Stimulated activated effector memory CD8-positive, alpha-beta T cell treated with anti-CD3 and anti-CD28 coated beads, Interleukin-12 subunit alpha, Interleukin-12 subunit beta, amount 100 ng/mL, for 72 hours (primary cell): ENCODE results near the gene FAM181B.
"Not testable (repeated sequence)": the region's sequence is repeated elsewhere in the genome, so short reads cannot be mapped to it uniquely, and the experiment has no call there.

Experiments
- ATAC-seq: fragments of 150-1000 bp; cut with Tn5 transposase; 2 replicates; pipeline ENCODE4 v1.10.0; 2021
- DNase-seq, 2 donors: peaks; one replicate each; pipeline ENCODE4 v3.0.0; 2021 to 2022; ENCODE audit warnings: low spot score in 2 of 2
- H3K27ac Mint-ChIP-seq: one replicate; pipeline ENCODE4 v1.8.0; 2022; ENCODE audit warnings: mild to moderate bottlenecking, mixed read lengths
- H3K36me3 Mint-ChIP-seq: one replicate; pipeline ENCODE4 v1.8.0; 2022; ENCODE audit warnings: mild to moderate bottlenecking, mixed read lengths
- H3K4me1 Mint-ChIP-seq: one replicate; pipeline ENCODE4 v1.8.0; 2022; ENCODE audit warnings: mixed read lengths
- H3K4me3 Mint-ChIP-seq: one replicate; pipeline ENCODE4 v1.8.0; 2022; ENCODE audit warnings: mild to moderate bottlenecking, mixed read lengths
- H3K9me3 Mint-ChIP-seq: one replicate; pipeline ENCODE4 v1.8.0; 2022; ENCODE audit warnings: mixed read lengths

Gene FAM181B

GRCh38 chr11:82718821-82719220 is 14.8 kb downstream of the FAM181B start:
- H3K9me3 Mint-ChIP-seq, result no peaks in the 10 kb centered on the region
- no peak overlapping the region for H3K4me3 Mint-ChIP-seq
- no peak for DNase-seq
- no peak overlapping the region for H3K27ac Mint-ChIP-seq
- no peak for ATAC-seq
- H3K36me3 Mint-ChIP-seq, result no peaks in the 10 kb centered on the region
- H3K4me1 Mint-ChIP-seq, result no peaks in the 10 kb centered on the region

DNA sequence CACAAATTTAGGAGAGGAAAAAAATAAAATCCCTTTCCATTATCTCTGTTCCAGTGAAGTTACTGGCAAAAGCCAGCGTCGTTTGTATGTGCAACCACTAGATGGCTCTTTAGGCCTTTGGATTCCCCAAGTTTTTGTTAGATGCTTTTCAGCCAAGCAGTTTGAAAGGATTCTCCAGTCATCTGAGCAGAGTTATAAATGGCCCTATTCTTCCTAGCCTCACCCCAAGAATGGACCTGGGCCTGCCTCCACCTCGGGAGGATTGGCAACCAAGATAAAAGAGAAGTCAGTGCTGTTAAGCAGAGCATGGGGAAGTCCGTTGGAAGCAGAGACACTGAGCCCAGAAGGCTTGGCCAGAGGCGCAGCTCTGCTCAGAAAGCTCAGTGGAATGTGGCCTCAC is 15.4 kb downstream of the FAM181B start:
- Mint-ChIP-seq H3K4me3 (no peak overlapping the region), H3K9me3 (no peaks in the 10 kb centered on the region), H3K27ac (no peak overlapping the region), H3K36me3 (no peaks in the 10 kb centered on the region), H3K4me1 (no peaks in the 10 kb centered on the region)
- no peak for DNase-seq
- ATAC-seq, result no peak

DNA sequence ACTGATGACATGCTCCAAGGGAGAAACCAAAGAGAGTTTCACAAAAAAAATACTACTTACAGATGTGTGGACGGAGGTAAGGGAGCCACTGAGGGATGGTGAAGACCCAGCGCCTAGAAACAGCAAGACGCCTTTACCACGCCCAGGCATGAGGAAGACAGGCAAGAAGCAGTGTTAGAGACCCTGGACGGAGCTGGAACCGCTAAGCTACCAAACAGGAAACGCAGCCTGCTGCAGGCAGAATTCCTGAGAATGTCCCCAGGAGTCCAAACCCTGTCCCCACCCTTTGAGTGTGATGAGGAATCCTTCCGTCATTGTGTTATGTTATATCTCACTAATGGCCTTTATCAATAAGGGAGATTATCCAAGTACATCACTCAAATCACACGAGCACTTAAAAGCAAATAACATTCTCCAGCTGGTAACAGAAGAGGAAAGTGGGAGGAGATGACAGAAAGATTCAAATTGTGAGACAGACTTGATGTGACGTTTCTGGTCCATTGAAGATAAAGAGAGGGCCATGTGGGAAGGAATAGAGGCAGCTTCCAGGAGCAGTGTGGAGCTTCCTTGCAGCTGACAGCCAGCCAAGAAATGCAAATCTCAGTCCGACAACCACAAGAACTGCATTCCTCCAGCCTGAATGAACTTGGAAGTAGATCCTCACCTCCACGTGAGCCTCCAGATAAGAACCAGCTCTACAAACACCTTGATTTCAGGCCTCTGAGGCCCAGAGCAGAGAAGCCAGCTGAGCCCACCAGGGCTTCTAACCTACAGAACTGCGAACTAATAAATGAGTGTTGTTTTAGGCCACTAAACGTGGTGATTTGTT is 19.1 kb downstream of the FAM181B start:
- Mint-ChIP-seq H3K4me1 (no peaks in the 10 kb centered on the region), H3K27ac (no peak overlapping the region), H3K36me3 (no peaks in the 10 kb centered on the region), H3K4me3 (no peak overlapping the region), H3K9me3 (no peaks in the 10 kb centered on the region)
- no peak for ATAC-seq
- no peak for DNase-seq

DNA sequence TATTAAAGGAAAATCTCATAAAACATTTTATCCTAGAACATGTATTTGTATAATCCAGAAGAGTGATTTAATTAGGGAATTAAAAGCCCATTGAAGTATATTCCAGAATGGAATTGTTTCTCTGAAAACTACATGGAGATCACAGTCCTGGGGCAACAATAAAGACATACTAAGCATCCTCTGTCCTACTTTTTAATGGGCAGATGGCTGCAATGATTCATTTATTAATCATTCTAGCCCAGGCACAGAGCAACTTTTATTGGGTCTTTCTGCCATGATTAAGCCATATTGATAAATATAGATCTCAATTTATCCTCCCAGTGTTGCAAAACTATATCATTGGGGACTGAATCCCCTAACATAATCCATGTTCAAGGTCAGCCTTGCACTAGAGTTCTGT is 22.0 kb downstream of the FAM181B start:
- Mint-ChIP-seq H3K4me1 (no peaks in the 10 kb centered on the region), H3K9me3 (no peaks in the 10 kb centered on the region), H3K36me3 (no peaks in the 10 kb centered on the region), H3K27ac (no peak overlapping the region), H3K4me3 (no peak overlapping the region)
- DNase-seq (no peak), ATAC-seq (no peak)

GRCh38 chr11:82703796-82704195 is 29.9 kb downstream of the FAM181B start:
- no peaks in the 10 kb centered on the region for H3K4me1 Mint-ChIP-seq
- DNase-seq, result no peak
- no peak for ATAC-seq
- no peak overlapping the region for H3K27ac Mint-ChIP-seq
- H3K36me3 Mint-ChIP-seq, result no peaks in the 10 kb centered on the region
- H3K4me3 Mint-ChIP-seq, result no peak overlapping the region
- H3K9me3 Mint-ChIP-seq, result no peaks in the 10 kb centered on the region

DNA sequence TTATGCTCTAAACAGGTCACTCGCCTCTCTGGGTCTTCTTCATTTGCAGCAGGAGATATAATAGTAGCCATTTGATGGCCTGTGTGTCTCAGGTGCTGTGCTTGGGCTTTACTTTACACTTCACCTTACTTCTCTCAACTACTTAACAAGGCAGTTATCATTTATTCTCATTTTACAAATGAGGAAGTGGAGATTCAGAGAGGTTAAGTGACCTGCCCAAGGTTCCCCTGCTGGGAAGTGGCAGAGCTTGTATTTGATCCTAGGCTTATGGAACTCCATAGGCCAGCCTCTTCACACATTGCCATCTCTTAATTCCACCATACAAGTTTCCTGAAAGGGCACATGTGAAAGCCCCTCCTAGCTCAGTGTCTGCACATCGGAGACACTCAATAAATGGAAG is 30.4 kb downstream of the FAM181B start:
- H3K4me1 Mint-ChIP-seq, result no peaks in the 10 kb centered on the region
- no peaks in the 10 kb centered on the region for H3K9me3 Mint-ChIP-seq
- DNase-seq (no peak), ATAC-seq (no peak)
- no peak overlapping the region for H3K4me3 Mint-ChIP-seq
- H3K27ac Mint-ChIP-seq, result no peak overlapping the region
- H3K36me3 Mint-ChIP-seq, result no peaks in the 10 kb centered on the region

DNA sequence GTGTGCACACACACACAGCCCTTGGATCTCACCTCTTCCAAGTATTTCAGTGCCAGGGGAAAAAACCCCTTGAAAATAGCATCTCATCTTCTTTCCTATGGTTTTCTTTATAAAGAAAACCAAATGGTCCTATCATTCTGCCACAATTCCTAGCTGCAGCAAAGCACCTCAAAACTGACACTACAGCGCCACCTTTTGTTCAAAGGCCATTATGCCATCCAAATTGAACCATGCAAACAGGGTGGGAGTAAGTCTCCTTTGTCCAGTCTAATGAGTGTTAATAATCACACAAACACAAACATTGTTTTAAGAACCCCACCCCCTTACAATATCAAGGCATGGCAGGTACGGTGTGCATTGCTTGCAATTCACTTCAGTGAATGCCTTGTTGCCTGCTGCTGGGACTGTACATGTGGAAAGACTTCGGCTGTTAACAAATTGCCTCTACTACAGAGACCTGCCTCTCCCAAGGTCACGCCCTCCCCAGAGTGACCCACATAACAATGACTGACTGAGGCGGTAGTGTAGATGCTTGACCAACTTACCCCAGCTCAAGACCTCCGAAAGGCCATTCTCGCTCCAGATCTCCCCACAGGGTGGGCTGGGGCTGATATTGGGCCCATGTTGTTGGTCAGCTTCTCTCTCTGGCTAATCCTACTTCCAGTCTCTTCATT is 31.7 kb downstream of the FAM181B start:
- H3K36me3 Mint-ChIP-seq, result no peaks in the 10 kb centered on the region
- no peaks in the 10 kb centered on the region for H3K9me3 Mint-ChIP-seq
- no peaks in the 10 kb centered on the region for H3K4me1 Mint-ChIP-seq
- H3K27ac Mint-ChIP-seq, result no peak overlapping the region
- DNase-seq, result no peak
- no peak for ATAC-seq
- H3K4me3 Mint-ChIP-seq, result no peak overlapping the region

DNA sequence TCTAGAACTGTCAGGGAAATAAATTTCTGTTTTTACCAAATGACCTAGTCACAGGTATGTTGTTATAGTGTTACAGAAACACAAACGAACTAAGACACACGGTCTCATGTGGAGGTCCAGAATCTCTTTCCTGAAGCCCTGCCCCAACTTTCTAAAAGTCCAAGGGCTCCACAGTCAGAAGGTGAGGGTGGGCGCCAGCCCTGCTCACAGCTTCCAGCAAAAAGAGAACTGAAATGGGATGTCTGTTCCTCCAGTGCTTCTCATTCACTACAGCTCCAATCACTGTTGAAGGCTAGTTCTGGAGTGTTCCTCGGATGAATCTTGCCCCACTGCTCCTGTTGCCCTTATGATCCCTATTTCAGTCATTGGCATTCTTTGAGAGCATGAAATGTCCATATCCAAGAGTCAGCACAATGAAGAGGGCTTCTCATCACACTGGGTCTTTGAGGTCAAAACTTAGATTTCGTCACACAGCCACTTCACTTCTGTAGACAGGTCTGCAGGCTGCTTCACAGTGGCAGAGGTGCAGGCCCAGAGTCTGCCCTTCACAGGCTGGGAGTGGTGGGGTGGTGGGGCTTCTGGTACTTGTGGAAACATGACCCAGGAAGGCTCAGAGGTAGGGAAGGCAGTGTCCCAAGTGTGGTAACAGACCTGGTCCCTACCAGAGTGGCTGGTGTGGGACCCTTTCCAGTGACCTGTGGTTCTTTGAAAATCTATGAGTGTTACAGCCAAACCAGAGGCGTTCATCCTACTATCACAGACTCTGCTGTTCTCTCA is 34.9 kb downstream of the FAM181B start:
- Mint-ChIP-seq H3K27ac (no peak overlapping the region), H3K4me3 (no peak overlapping the region), H3K4me1 (no peaks in the 10 kb centered on the region), H3K36me3 (no peaks in the 10 kb centered on the region), H3K9me3 (no peaks in the 10 kb centered on the region)
- peak; percentile 50 for ATAC-seq
- DNase-seq, result no peak

DNA sequence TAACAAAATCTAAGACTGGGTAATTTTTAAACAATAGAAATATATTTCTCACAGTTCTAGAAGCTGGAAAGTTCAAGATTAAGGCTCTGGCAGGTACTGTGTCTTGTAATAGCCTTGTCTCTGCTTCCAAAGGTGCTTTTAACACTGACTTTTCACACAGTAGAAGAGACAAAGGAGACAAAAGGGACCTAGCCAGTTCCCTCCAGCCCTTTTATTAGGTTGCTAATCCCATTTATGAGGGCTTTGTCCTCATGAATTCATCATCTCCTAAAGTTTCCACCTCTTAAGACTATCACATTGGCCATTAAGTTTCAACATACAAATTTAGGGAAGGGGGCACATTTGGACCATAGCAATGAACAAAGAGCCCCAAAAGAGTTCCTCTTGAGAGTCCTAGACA is 40.7 kb downstream of the FAM181B start:
- no peak overlapping the region for H3K4me3 Mint-ChIP-seq
- ATAC-seq, result no peak
- no peaks in the 10 kb centered on the region for H3K36me3 Mint-ChIP-seq
- no peaks in the 10 kb centered on the region for H3K9me3 Mint-ChIP-seq
- no peak overlapping the region for H3K27ac Mint-ChIP-seq
- no peaks in the 10 kb centered on the region for H3K4me1 Mint-ChIP-seq
- DNase-seq, result no peak

- not testable (repeated sequence) for H3K4me3 Mint-ChIP-seq, DNase-seq, ATAC-seq, H3K27ac Mint-ChIP-seq, H3K36me3 Mint-ChIP-seq, H3K9me3 Mint-ChIP-seq, H3K4me1 Mint-ChIP-seq
These were observed 44.3 kb downstream of the FAM181B start for GRCh38 chr11:82689347-82689746.

- peaks cover 3% of the 10 kb centered on the region for H3K9me3 Mint-ChIP-seq
- no peak overlapping the region for H3K4me3 Mint-ChIP-seq
- H3K27ac Mint-ChIP-seq, result no peak overlapping the region
- peaks cover 9% of the 10 kb centered on the region for H3K4me1 Mint-ChIP-seq
- ATAC-seq, result no peak
- DNase-seq, result no peak
- no peaks in the 10 kb centered on the region for H3K36me3 Mint-ChIP-seq
These were observed 47.5 kb downstream of the FAM181B start for GRCh38 chr11:82686211-82686610.

- H3K4me3 Mint-ChIP-seq, result no peak overlapping the region
- H3K9me3 Mint-ChIP-seq, result peaks cover 3% of the 10 kb centered on the region
- peaks cover 9% of the 10 kb centered on the region for H3K4me1 Mint-ChIP-seq
- DNase-seq (no peak), ATAC-seq (no peak)
- H3K36me3 Mint-ChIP-seq, result no peaks in the 10 kb centered on the region
- H3K27ac Mint-ChIP-seq, result no peak overlapping the region
These were observed 50.6 kb downstream of the FAM181B start for GRCh38 chr11:82683029-82683428.

GRCh38 chr11:82682003-82682751 is 51.5 kb downstream of the FAM181B start:
- H3K27ac Mint-ChIP-seq, result no peak overlapping the region
- ATAC-seq (peak; percentile 47), DNase-seq (no peak)
- no peaks in the 10 kb centered on the region for H3K36me3 Mint-ChIP-seq
- no peak overlapping the region for H3K4me3 Mint-ChIP-seq
- peaks cover 9% of the 10 kb centered on the region for H3K4me1 Mint-ChIP-seq
- H3K9me3 Mint-ChIP-seq, result peaks cover 3% of the 10 kb centered on the region

DNA sequence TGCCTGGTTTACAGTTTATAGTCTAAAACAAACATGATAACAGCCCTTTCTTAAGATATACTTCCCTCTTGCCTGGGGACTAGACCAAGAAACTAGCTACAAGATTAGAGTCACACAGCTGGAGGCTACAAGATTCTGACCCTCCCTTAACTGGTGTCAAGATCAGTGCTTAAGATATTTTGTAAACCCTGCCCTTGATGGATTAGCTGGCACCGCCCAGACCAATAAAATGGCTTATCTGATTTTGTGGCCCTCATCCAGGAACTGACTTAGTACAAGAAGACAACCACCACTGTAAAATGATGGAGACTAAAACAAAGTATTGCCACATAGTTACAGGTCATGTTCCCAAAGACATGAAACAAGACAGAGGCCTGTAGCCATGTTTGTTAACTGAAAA is 53.4 kb downstream of the FAM181B start:
- H3K27ac Mint-ChIP-seq, result no peak overlapping the region
- no peaks in the 10 kb centered on the region for H3K36me3 Mint-ChIP-seq
- no peak for ATAC-seq
- H3K9me3 Mint-ChIP-seq, result peaks cover 3% of the 10 kb centered on the region
- peaks cover 9% of the 10 kb centered on the region for H3K4me1 Mint-ChIP-seq
- DNase-seq, result no peak
- no peak overlapping the region for H3K4me3 Mint-ChIP-seq
